HepG2 (cell line): ENCODE results near the gene FGD5. TPM values are rescaled to one million over a fixed set of nuclear protein-coding genes. Genes with fewer than 3 reads are reported as not detected.

Source experiments
- ATAC-seq: fragments of 200-7000 bp; cut with Tn5 transposase; 3 replicates; pipeline ENCODE4 v1.9.1; 2020; ENCODE audit warnings: mild to moderate bottlenecking, moderate library complexity
- BruUV-seq: library from RNA; stranded (reverse); fragments of 400-500 nt; replicated peaks from 2 replicates; lab custom pipeline; 2021; lab: Mats Ljungman, UMichigan
- CTCF ChIA-PET: fragments of 300-600 bp; formaldehyde crosslinking; extraction: SDS; loops from one replicate; lab custom pipeline; 2021; ENCODE audit warnings: low total read pairs, inconsistent platforms, low intra/inter-chr PET ratio; lab: Yijun Ruan, JAX
- POLR2A ChIA-PET: fragments of 350-600 bp; sonication (Branson Sonifier 250); formaldehyde crosslinking; loops from one replicate; lab custom pipeline; 2020; ENCODE audit warnings: antibody characterized with exemption, inconsistent platforms; lab: Yijun Ruan, JAX
- DNase-seq: peaks from one replicate; pipeline ENCODE4 v3.0.0-alpha.2; 2015; ENCODE audit warnings: low spot score
- FAIRE-seq: peaks from 3 replicates; lab custom pipeline; 2011; peaks lifted over from hg19 to GRCh38; lab: Jason Lieb, UNC
- H2AFZ ChIP-seq: one replicate; pipeline ENCODE4 v1.6.1; 2011; ENCODE audit warnings: low read length, inconsistent platforms
- H3K27ac ChIP-seq: fragments of 300-600 bp; 3 replicates; pipeline ENCODE4 v1.8.0; 2011; ENCODE audit warnings: mixed run types, mild to moderate bottlenecking, mixed read lengths, low read length, inconsistent platforms; ENCODE audit not compliant: insufficient read depth; ENCODE audit errors: extremely low read length
- H3K27me3 ChIP-seq, 2 experiments: fragments of 200-600 bp in 1 of 2; 2 replicates in 1 of 2; 3 replicates in 1 of 2; pipeline versions ENCODE4 v1.6.0 to v1.8.0; 2011; ENCODE audit warnings: low read length in 2 of 2, mild to moderate bottlenecking in 2 of 2, moderate library complexity in 2 of 2, inconsistent platforms in 1 of 2; ENCODE audit not compliant: insufficient read depth in 2 of 2, control insufficient read depth in 1 of 2
- H3K36me3 ChIP-seq, 2 experiments: fragments of 200-600 bp in 1 of 2; replicated peaks in 1 of 2; 2 replicates in 1 of 2; 3 replicates in 1 of 2; pipeline versions ENCODE4 v1.5.1 to v1.8.0; 2011; ENCODE audit warnings: low read length in 2 of 2, inconsistent platforms in 1 of 2; ENCODE audit not compliant: insufficient read depth in 2 of 2, control insufficient read depth in 1 of 2
- H3K4me1 ChIP-seq: 2 replicates; pipeline ENCODE4 v1.5.1; 2012; ENCODE audit warnings: low read length, inconsistent platforms; ENCODE audit not compliant: insufficient read depth
- H3K4me2 ChIP-seq: 2 replicates; pipeline ENCODE4 v1.6.0; 2011; ENCODE audit warnings: low read depth, low read length, inconsistent platforms
- H3K4me3 ChIP-seq, 3 experiments: fragments of 200-600 bp in 1 of 3; sonication (generic), shearing (Covaris generic) in 1 of 3; replicated peaks in 1 of 3; 2 replicates each; pipeline ENCODE4 v1.5.1; 2011 to 2016; ENCODE audit warnings: low read length in 3 of 3, inconsistent platforms in 2 of 3, low read depth in 2 of 3, mild to moderate bottlenecking in 2 of 3, control low read depth in 1 of 3, mixed read lengths in 1 of 3; ENCODE audit not compliant: insufficient read depth in 1 of 3
- H3K79me2 ChIP-seq: one replicate; pipeline ENCODE4 v1.6.1; 2011; ENCODE audit warnings: low read length, inconsistent platforms; ENCODE audit not compliant: insufficient read depth
- H3K9ac ChIP-seq: 2 replicates; pipeline ENCODE4 v1.6.0; 2011; ENCODE audit warnings: mild to moderate bottlenecking, low read depth, low read length, inconsistent platforms; ENCODE audit not compliant: insufficient read depth
- H3K9me3 ChIP-seq: 2 replicates; pipeline ENCODE4 v1.5.1; 2012; ENCODE audit warnings: mild to moderate bottlenecking, low read length
- H4K20me1 ChIP-seq: 2 replicates; pipeline ENCODE4 v1.6.0; 2011; ENCODE audit warnings: inconsistent platforms, mild to moderate bottlenecking, low read length, moderate library complexity; ENCODE audit not compliant: insufficient read depth
- DZIP1 ChIP-seq: sonication (generic); formaldehyde crosslinking; IDR thresholded peaks from 2 replicates; pipeline ENCODE4 v1.5.0; 2020; ENCODE audit warnings: mild to moderate bottlenecking, missing genetic modification reagents
- FOSL1 ChIP-seq: sonication (generic); formaldehyde crosslinking; IDR thresholded peaks from 2 replicates; pipeline ENCODE4 v1.9.0; 2021; ENCODE audit warnings: missing genetic modification reagents, borderline replicate concordance
- MAZ ChIP-seq, 2 experiments: sonication (generic) in 1 of 2; formaldehyde crosslinking in 1 of 2; IDR thresholded peaks; 2 replicates each; pipeline versions ENCODE4 v1.5.0 to v1.6.1; 2012 to 2020; ENCODE audit warnings: low read depth in 2 of 2, mild to moderate bottlenecking in 2 of 2, borderline replicate concordance in 1 of 2, improper control_type of control experiment in 1 of 2, low read length in 1 of 2, missing genetic modification reagents in 1 of 2, moderate library complexity in 1 of 2
- ZMYM3 ChIP-seq: sonication (generic); formaldehyde crosslinking; IDR thresholded peaks from 2 replicates; pipeline ENCODE4 v1.5.1; 2020; ENCODE audit warnings: mild to moderate bottlenecking, missing genetic modification reagents
- ZNF20 ChIP-seq: sonication (generic); formaldehyde crosslinking; IDR thresholded peaks from 2 replicates; pipeline ENCODE4 v1.4.0; 2020; ENCODE audit warnings: mild to moderate bottlenecking, moderate library complexity, missing genetic modification reagents
- ZNF263 ChIP-seq: sonication (generic); formaldehyde crosslinking; IDR thresholded peaks from 2 replicates; pipeline ENCODE4 v1.4.0; 2020; ENCODE audit warnings: missing genetic modification reagents
- ZNF549 ChIP-seq: sonication (generic); formaldehyde crosslinking; IDR thresholded peaks from 2 replicates; pipeline ENCODE4 v1.5.0; 2020; ENCODE audit warnings: missing genetic modification reagents
- WGBS: methylation state at CpG from one replicate; pipeline ENCODE4 v1.1.6; 2017; ENCODE audit warnings: low lambda C conversion rate; 5-methylcytosine and 5-hydroxymethylcytosine counted together
- in situ Hi-C: cut with HindIII; loops from 2 replicates; pipeline ENCODE4 v1.10.0; 2017; ENCODE audit warnings: low pct_unique_long_range_greater_than_20kb; ENCODE audit not compliant: extremely low pct_ligation_motif_present
- intact Hi-C: fragments of 100-400 bp; cut with micrococcal nuclease; formaldehyde crosslinking; loops from one replicate; pipeline ENCODE4 v1.10.0; 2022; ENCODE audit not compliant: unreplicated experiment
- polyA plus RNA-seq, 8 experiments: library from polyadenylated mRNA; depleted of rRNA in 3 of 8; stranded (reverse) in 7 of 8; unstranded in 1 of 8; fragments of >200 nt; fragmentation: Illumina TruSeq in 4 of 8; extraction: Trizol in 4 of 8; gene quantifications; 2 replicates each; pipeline versions ENCODE4 v1.2.1 to v1.2.3, GENCODE V29; 2011 to 2016; ENCODE audit warnings: low read depth in 4 of 8, missing spikeins in 1 of 8, mixed read lengths in 1 of 8; ENCODE audit not compliant: insufficient read depth in 1 of 8
- total RNA-seq, 5 experiments: library from RNA; depleted of rRNA; stranded (reverse); fragments of >200 nt; fragmentation: Illumina TruSeq; extraction: Trizol; gene quantifications; 2 replicates each; pipeline ENCODE4 v1.2.3, GENCODE V29; 2016; ENCODE audit warnings: low read depth in 1 of 5
- TF ChIP-seq, protein P1 (sequence below): sonication (generic); formaldehyde crosslinking; IDR thresholded peaks from 2 replicates; pipeline ENCODE4 v1.4.0; 2020; ENCODE audit warnings: missing genetic modification reagents
- TF ChIP-seq, protein P2 (sequence below): sonication (generic); formaldehyde crosslinking; IDR thresholded peaks from 2 replicates; pipeline ENCODE4 v1.4.0; 2020; ENCODE audit warnings: mild to moderate bottlenecking, missing genetic modification reagents, borderline replicate concordance
- TF ChIP-seq, protein P3 (sequence below): sonication (generic); formaldehyde crosslinking; IDR thresholded peaks from 2 replicates; pipeline ENCODE4 v1.5.1; 2020; ENCODE audit warnings: mild to moderate bottlenecking, missing genetic modification reagents, borderline replicate concordance

Gene FGD5
- total and polyA plus RNA-seq, 2 of the 13 experiments (the other 11 are each of a cell fraction or from before 2014, with no cell fraction given), result 0.17 TPM; not detected in 1

GRCh38 chr3:14803981-14804834 is 14.6 kb upstream of the FGD5 start:
- ChIA-PET CTCF (no interaction called here), POLR2A (no interaction called here)
- ATAC-seq (peak; percentile 22), FAIRE-seq (no peak), DNase-seq (peak; percentile 26)
- no peaks in the 10 kb centered on the region for H3K79me2 ChIP-seq
- H3K27me3 ChIP-seq, result peaks cover 0 to 7% of the 10 kb centered on the region in 2 experiments; a peak in 2 of 5 replicates
- 43% methylated on average over 8 of the region's 12 CpGs for WGBS
- peak overlapping the region; percentile 53; the same call in 1 of the 2 replicates for H3K9ac ChIP-seq
- in situ Hi-C loops (no loop called here), intact Hi-C loops (no loop called here)
- no TSS peak for BruUV-seq
- H3K4me1 ChIP-seq, result peaks cover 43% of the 10 kb centered on the region
- no peaks in the 10 kb centered on the region for H4K20me1 ChIP-seq
- peak overlapping the region; percentile 89 for H3K4me2 ChIP-seq
- peak overlapping the region in 2 of 3 experiments; percentile 38 to 61; a peak in 4 of 6 replicates for H3K4me3 ChIP-seq
- no peaks in the 10 kb centered on the region for H3K36me3 ChIP-seq
- no peak overlapping the region for H2AFZ ChIP-seq
- peak overlapping the region; percentile 59 for H3K27ac ChIP-seq
- H3K9me3 ChIP-seq, result no peaks in the 10 kb centered on the region
- TF ChIP-seq ZNF263, result no peak
- no peak for TF ChIP-seq ZNF20
- no peak for TF ChIP-seq ZNF549 (CRISPR knock-in tag)
- TF ChIP-seq, protein P1, sequence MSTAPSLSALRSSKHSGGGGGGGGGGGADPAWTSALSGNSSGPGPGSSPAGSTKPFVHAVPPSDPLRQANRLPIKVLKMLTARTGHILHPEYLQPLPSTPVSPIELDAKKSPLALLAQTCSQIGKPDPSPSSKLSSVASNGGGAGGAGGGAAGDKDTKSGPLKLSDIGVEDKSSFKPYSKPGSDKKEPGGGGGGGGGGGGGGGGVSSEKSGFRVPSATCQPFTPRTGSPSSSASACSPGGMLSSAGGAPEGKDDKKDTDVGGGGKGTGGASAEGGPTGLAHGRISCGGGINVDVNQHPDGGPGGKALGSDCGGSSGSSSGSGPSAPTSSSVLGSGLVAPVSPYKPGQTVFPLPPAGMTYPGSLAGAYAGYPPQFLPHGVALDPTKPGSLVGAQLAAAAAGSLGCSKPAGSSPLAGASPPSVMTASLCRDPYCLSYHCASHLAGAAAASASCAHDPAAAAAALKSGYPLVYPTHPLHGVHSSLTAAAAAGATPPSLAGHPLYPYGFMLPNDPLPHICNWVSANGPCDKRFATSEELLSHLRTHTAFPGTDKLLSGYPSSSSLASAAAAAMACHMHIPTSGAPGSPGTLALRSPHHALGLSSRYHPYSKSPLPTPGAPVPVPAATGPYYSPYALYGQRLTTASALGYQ (CRISPR knock-in tag), result no peak
- TF ChIP-seq, protein P2, sequence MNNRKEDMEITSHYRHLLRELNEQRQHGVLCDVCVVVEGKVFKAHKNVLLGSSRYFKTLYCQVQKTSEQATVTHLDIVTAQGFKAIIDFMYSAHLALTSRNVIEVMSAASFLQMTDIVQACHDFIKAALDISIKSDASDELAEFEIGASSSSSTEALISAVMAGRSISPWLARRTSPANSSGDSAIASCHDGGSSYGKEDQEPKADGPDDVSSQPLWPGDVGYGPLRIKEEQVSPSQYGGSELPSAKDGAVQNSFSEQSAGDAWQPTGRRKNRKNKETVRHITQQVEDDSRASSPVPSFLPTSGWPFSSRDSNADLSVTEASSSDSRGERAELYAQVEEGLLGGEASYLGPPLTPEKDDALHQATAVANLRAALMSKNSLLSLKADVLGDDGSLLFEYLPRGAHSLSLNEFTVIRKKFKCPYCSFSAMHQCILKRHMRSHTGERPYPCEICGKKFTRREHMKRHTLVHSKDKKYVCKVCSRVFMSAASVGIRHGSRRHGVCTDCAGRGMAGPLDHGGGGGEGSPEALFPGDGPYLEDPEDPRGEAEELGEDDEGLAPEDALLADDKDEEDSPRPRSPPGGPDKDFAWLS (CRISPR knock-in tag), result no peak
- peak; percentile 82 for TF ChIP-seq ZMYM3 (CRISPR knock-in tag)
- TF ChIP-seq FOSL1 (CRISPR knock-in tag), result no peak
- TF ChIP-seq, protein P3, sequence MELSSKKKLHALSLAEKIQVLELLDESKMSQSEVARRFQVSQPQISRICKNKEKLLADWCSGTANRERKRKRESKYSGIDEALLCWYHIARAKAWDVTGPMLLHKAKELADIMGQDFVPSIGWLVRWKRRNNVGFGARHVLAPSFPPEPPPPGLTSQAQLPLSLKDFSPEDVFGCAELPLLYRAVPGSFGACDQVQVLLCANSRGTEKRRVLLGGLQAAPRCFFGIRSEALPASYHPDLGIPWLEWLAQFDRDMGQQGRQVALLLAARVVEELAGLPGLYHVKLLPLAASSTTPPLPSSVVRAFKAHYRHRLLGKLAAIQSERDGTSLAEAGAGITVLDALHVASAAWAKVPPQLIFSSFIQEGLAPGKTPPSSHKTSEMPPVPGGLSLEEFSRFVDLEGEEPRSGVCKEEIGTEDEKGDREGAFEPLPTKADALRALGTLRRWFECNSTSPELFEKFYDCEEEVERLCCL (CRISPR knock-in tag), result no peak
- peak; percentile 6; the same call in 1 of the 2 replicates for TF ChIP-seq MAZ (IDR thresholded peaks at IDR 0.05; ENCODE audit: borderline replicate concordance, low read depth, low read length)
- TF ChIP-seq MAZ (CRISPR knock-in tag; IDR thresholded peaks at IDR 0.05; ENCODE audit: low read depth), result no peak
- TF ChIP-seq DZIP1 (CRISPR knock-in tag), result no peak
